ENCODE results near the gene SFT2D2.

Gene SFT2D2

DNA sequence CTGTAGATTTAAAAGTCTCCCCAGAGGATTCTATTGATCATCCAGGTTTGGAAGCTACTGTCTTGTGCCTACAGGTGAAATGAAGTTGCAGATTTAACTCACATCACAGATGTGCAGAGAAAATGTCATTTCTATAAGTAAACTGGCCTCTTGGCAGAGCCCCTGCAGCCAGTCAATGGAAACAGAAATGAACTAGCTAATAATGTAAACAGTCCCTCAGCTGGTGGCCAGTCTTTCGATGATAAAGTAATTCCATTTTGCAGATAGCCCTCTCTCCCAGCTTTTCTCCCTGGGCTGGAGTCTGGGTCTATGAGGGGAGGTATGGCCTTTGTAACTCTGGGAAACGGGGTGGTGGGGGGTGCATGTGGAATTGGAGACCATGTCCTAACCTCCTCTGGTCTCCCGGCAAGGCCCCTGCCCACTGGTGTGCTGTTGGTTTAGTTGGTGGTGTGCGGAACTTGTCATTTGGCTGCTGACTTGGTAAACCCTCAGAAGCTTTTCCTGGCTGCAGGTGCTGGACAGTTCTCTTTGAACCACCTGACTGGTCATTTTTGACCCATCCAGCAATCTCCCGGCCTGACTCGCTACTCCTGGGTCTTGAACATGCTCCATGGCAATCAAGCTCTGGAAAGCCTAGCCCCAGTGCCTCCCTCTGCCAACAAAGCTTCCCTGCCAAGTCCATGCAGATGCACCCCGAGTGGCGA lies 69.8 kb downstream of the SFT2D2 start:
- H3K36me3 ChIP-seq (ENCODE audit: control insufficient read depth, insufficient read depth, low read length), result no peaks in the 10 kb centered on the region

DNA sequence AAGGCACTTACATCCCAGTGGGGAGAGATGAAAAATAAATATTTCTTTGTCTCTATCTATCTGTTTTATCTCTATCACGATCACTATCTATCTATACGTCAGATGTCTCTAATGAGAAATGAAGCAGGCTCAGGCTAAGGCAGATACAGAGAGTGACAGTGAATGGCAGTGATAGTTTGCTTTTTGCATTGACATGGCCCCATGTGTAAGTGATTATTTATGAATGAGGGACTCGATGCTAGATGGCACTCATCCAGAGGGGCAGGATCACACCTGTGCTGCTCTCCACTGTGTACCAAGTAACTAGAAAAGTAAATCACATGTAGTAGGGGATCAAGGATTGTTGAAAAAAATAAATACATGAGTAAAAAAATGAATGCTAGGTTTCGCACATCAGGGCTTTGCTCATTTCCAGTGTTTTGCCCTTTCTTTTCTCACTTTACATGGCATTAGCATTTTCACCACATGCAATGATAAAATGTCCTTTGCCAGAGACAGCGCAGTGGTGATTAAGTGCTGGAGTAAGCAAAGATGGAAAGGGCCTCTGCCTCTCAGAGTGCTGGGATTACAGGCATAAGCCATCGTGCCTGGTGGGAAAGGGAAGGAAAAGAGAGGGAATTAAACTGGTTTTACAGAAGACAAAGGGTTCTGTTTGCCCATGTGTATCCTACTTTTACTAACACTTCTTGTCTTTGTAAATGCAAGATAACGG lies 71.4 kb downstream of the SFT2D2 start:
- Histone ChIP-seq H3K79me2 (no peaks in the 10 kb centered on the region), H3K4me2 (ENCODE audit: low read length) (no peak overlapping the region), H3K4me1 (no peaks in the 10 kb centered on the region), H3K4me3 (ENCODE audit: low read depth, low read length) (no peak overlapping the region), H3K27me3 (ENCODE audit: control insufficient read depth, insufficient read depth, low read length) (no peaks in the 10 kb centered on the region), H3K36me3 (ENCODE audit: control insufficient read depth, insufficient read depth, low read length) (no peaks in the 10 kb centered on the region), H2AFZ (no peak overlapping the region), H3K27ac (no peak overlapping the region), H3K9ac (no peak overlapping the region), H3K9me3 (ENCODE audit: control insufficient read depth, low read length) (no peaks in the 10 kb centered on the region)
- TF ChIP-seq, protein P1, sequence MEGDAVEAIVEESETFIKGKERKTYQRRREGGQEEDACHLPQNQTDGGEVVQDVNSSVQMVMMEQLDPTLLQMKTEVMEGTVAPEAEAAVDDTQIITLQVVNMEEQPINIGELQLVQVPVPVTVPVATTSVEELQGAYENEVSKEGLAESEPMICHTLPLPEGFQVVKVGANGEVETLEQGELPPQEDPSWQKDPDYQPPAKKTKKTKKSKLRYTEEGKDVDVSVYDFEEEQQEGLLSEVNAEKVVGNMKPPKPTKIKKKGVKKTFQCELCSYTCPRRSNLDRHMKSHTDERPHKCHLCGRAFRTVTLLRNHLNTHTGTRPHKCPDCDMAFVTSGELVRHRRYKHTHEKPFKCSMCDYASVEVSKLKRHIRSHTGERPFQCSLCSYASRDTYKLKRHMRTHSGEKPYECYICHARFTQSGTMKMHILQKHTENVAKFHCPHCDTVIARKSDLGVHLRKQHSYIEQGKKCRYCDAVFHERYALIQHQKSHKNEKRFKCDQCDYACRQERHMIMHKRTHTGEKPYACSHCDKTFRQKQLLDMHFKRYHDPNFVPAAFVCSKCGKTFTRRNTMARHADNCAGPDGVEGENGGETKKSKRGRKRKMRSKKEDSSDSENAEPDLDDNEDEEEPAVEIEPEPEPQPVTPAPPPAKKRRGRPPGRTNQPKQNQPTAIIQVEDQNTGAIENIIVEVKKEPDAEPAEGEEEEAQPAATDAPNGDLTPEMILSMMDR (IDR thresholded peaks at IDR 0.05), result no peak

More for the DNA sequence above, 69.8 kb downstream of the SFT2D2 start:
- Histone ChIP-seq H3K4me2 (ENCODE audit: low read length) (no peak overlapping the region), H3K4me1 (no peaks in the 10 kb centered on the region), H3K9ac (no peak overlapping the region), H3K27me3 (ENCODE audit: control insufficient read depth, insufficient read depth, low read length) (no peaks in the 10 kb centered on the region), H3K4me3 (ENCODE audit: low read depth, low read length) (no peak overlapping the region), H3K79me2 (no peaks in the 10 kb centered on the region), H3K27ac (no peak overlapping the region), H2AFZ (no peak overlapping the region), H3K9me3 (ENCODE audit: control insufficient read depth, low read length) (no peaks in the 10 kb centered on the region)
- TF ChIP-seq, protein P1 (IDR thresholded peaks at IDR 0.05), result no peak

DNA sequence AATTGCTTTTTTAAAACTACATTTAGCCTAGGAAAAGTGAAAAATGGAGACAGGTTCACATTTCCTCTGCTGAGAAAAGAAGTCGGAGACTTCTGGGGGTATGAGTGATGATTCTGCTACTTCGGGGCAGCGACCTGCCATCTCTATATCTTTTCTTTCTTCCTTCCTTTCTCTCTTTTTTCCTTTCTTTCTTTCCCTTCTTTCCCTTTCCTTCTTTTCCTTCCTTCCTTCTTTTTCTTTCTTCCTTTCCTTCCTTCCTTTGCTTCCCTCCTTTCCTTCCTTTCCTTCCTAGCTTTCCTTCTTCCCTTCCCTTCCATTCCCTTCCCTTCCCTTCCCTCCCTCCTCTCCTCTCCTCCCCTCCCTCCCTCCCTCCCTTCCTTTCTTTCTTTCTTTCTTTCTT lies 72.6 kb downstream of the SFT2D2 start:
- no peak overlapping the region for H2AFZ ChIP-seq
- H3K4me3 ChIP-seq (ENCODE audit: low read depth, low read length), result no peak overlapping the region
- no peaks in the 10 kb centered on the region for H3K9me3 ChIP-seq (ENCODE audit: control insufficient read depth, low read length)
- no peak overlapping the region for H3K27ac ChIP-seq
- H3K27me3 ChIP-seq (ENCODE audit: control insufficient read depth, insufficient read depth, low read length), result no peaks in the 10 kb centered on the region
- TF ChIP-seq, protein P1 (IDR thresholded peaks at IDR 0.05), result no peak
- H3K36me3 ChIP-seq (ENCODE audit: control insufficient read depth, insufficient read depth, low read length), result no peaks in the 10 kb centered on the region
- H3K4me1 ChIP-seq, result no peaks in the 10 kb centered on the region
- no peak overlapping the region for H3K9ac ChIP-seq
- H3K79me2 ChIP-seq, result no peaks in the 10 kb centered on the region
- H3K4me2 ChIP-seq (ENCODE audit: low read length), result no peak overlapping the region

DNA sequence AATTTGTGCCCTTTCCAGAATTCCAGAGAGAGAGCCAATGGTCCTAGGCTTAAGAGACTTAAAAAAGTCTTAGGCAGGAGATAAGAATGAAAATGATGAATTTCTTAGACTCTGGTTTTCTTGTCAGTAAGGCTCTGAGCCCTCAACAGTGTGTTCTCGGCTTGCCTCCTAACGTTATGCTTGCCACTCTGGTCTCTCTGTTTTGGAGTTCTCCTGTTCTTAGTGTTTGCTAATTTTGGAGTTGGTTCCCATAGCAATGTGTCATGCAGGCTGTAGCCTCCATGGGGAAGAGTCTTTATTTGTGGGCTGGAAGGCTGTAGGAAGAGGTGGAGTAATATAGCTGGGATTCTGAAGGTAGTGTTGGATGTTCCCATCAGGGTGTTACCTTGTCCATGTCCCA lies 74.8 kb downstream of the SFT2D2 start:
- no peaks in the 10 kb centered on the region for H3K4me1 ChIP-seq
- no peak overlapping the region for H3K27ac ChIP-seq
- no peaks in the 10 kb centered on the region for H3K9me3 ChIP-seq (ENCODE audit: control insufficient read depth, low read length)
- H3K4me3 ChIP-seq (ENCODE audit: low read depth, low read length), result no peak overlapping the region
- H3K27me3 ChIP-seq (ENCODE audit: control insufficient read depth, insufficient read depth, low read length), result no peaks in the 10 kb centered on the region
- no peaks in the 10 kb centered on the region for H3K36me3 ChIP-seq (ENCODE audit: control insufficient read depth, insufficient read depth, low read length)
- no peak overlapping the region for H2AFZ ChIP-seq
- H3K9ac ChIP-seq, result no peak overlapping the region
- no peak overlapping the region for H3K4me2 ChIP-seq (ENCODE audit: low read length)
- TF ChIP-seq, protein P1 (IDR thresholded peaks at IDR 0.05), result no peak
- no peaks in the 10 kb centered on the region for H3K79me2 ChIP-seq

Measured in parathyroid adenoma (tissue), 2 donors.